ENCODE results near the gene FMNL2.
"Not testable (repeated sequence)": the region's sequence is repeated elsewhere in the genome, so short reads cannot be mapped to it uniquely, and the experiment has no call there.

FMNL2 gene

GRCh38 chr2:152376385-152376784 lies 41.4 kb downstream of the FMNL2 start:
- no peak for DNase-seq (ENCODE audit: low read depth in 2 of 2)

GRCh38 chr2:152376968-152377367 lies 42.0 kb downstream of the FMNL2 start:
- DNase-seq (ENCODE audit: low read depth in 2 of 2) = no peak

- DNase-seq (ENCODE audit: low read depth in 2 of 2) = no peak
These were observed 44.1 kb downstream of the FMNL2 start for GRCh38 chr2:152379089-152379488.

- no peak for DNase-seq (ENCODE audit: low read depth in 2 of 2)
These were observed 45.5 kb downstream of the FMNL2 start for GRCh38 chr2:152380261-152381055.

GRCh38 chr2:152383702-152384101 lies 48.7 kb downstream of the FMNL2 start:
- no peak for DNase-seq (ENCODE audit: low read depth in 2 of 2)

GRCh38 chr2:152384992-152385391 lies 50.0 kb downstream of the FMNL2 start:
- DNase-seq (ENCODE audit: low read depth in 2 of 2) = no peak

- no peak for DNase-seq (ENCODE audit: low read depth in 2 of 2)
These were observed 50.7 kb downstream of the FMNL2 start for GRCh38 chr2:152385650-152386049.

GRCh38 chr2:152386266-152386665 lies 51.3 kb downstream of the FMNL2 start:
- no peak for DNase-seq (ENCODE audit: low read depth in 2 of 2)

GRCh38 chr2:152387041-152387440 lies 52.1 kb downstream of the FMNL2 start:
- no peak for DNase-seq (ENCODE audit: low read depth in 2 of 2)

- DNase-seq (ENCODE audit: low read depth in 2 of 2) = not testable (repeated sequence)
These were observed 53.3 kb downstream of the FMNL2 start for GRCh38 chr2:152388269-152388668.

- DNase-seq (ENCODE audit: low read depth in 2 of 2) = no peak
These were observed 54.5 kb downstream of the FMNL2 start for GRCh38 chr2:152389483-152389882.

- DNase-seq (ENCODE audit: low read depth in 2 of 2) = no peak
These were observed 55.9 kb downstream of the FMNL2 start for GRCh38 chr2:152390837-152391236.

- DNase-seq (ENCODE audit: low read depth in 2 of 2) = no peak
These were observed 56.3 kb downstream of the FMNL2 start for GRCh38 chr2:152391318-152391717.

GRCh38 chr2:152393377-152393776 lies 58.4 kb downstream of the FMNL2 start:
- DNase-seq (ENCODE audit: low read depth in 2 of 2) = no peak

- DNase-seq (ENCODE audit: low read depth in 2 of 2) = no peak
These were observed 59.4 kb downstream of the FMNL2 start for GRCh38 chr2:152394326-152394725.

GRCh38 chr2:152395103-152395502 lies 60.1 kb downstream of the FMNL2 start:
- DNase-seq (ENCODE audit: low read depth in 2 of 2) = no peak

GRCh38 chr2:152395572-152395971 lies 60.6 kb downstream of the FMNL2 start:
- no peak for DNase-seq (ENCODE audit: low read depth in 2 of 2)

GRCh38 chr2:152396051-152396511 lies 61.1 kb downstream of the FMNL2 start:
- DNase-seq (ENCODE audit: low read depth in 2 of 2) = no peak

GRCh38 chr2:152396763-152397162 lies 61.8 kb downstream of the FMNL2 start:
- no peak for DNase-seq (ENCODE audit: low read depth in 2 of 2)

GRCh38 chr2:152399003-152399402 lies 64.0 kb downstream of the FMNL2 start:
- no peak for DNase-seq (ENCODE audit: low read depth in 2 of 2)

GRCh38 chr2:152400607-152401214 lies 65.7 kb downstream of the FMNL2 start:
- DNase-seq (ENCODE audit: low read depth in 2 of 2) = no peak

- DNase-seq (ENCODE audit: low read depth in 2 of 2) = no peak
These were observed 68.1 kb downstream of the FMNL2 start for GRCh38 chr2:152402780-152403759.

Data from stimulated activated CD8-positive, alpha-beta memory T cell treated with anti-CD3 and anti-CD28 coated beads, Interleukin-7, amount 100 ng/mL, for 4 hours (primary cell).